Measurements from ENCODE around the gene BCAP31. TPM values are rescaled to one million over a fixed set of nuclear protein-coding genes. Genes with fewer than 3 reads are reported as not detected.
"Not testable (repeated sequence)": the region's sequence is repeated elsewhere in the genome, so short reads cannot be mapped to it uniquely, and the experiment has no call there.

BCAP31 gene
- total RNA-seq, 2 donors from 2014 or later, result 200 to 203 TPM

DNA sequence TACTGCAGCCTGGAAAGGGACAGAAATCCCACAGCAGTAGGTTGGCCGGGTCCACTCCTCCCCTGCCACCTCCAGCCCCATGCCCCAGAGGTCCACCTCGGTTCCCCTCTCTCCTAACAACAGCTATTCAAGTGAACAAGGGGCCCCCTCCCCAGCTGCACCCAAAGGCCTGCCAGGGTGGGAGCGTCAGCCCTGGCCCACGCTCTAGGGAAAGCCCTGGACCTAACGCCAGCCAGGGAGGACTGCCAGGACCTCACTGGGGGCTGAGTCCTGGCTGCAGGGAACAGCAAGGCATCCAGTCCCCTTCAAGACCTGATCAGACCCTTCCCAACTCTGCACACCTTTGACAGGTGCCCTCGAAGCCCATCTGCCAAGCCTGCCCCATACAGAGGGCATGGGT, 23.2 kb downstream of the BCAP31 start:
- DNase-seq (no peak), ATAC-seq (no peak)
- intact Hi-C loops (cut with DNase I, micrococcal nuclease), result no loop called here

DNA sequence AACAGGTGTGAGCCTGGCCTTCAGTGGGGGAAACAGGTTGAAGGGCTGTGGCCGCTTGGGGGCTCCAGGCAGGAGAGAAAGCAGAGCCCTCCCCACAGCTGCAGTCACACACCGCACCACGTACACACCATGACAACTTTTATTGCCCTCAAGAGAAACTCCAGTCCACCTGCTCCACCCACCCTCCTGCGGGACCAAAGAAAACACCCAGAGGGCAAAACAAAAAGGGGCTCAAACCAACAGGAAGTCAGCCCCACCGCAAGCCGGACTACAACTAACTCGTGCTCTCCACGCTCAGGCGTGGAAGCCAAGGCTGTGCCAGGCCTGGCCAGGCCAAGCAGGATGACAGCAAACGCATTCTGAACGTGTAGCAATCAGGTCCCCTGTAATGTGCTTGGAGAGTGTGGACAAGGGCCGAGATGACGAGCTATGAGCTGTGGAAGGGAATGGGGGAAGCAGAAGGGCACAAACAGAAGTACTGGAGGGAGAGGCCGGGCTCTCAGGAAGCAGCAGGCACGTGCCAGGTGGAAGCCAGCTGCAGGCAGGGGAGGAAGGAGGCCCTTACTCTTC, 23.7 kb downstream of the BCAP31 start:
- ATAC-seq (peak; percentile 15), DNase-seq (no peak)
- intact Hi-C loops (cut with DNase I, micrococcal nuclease), result no loop called here

DNA sequence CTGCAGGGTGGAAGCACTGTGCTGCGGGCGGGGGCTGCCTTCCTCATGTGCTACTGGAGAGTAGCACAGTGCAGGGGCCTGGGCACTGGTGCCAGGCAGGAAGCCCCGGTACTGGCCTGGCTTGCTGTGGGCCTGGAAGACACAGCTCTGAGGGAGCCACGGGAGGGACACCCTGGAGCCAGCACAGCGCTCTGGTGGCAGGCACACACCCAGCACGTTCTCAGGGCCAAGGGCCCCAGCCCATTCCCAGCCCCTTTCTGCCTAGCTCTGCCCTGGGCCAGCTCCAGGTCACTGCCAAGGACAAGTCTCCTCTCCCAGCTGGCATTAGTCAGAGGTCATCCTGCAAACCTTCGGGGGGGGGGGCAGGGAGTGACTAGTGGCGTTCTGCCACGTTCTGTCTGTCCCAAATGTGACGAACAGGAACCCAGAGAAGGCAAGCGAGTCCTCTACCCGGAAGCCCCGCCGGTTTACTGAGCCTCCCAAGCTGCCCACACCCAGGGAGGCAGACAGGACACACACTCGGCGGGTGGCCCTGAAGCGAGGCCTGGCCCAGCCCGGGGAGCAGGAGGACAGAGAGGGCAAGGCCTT, 24.3 kb downstream of the BCAP31 start:
- ATAC-seq, result peak; percentile 62

DNA sequence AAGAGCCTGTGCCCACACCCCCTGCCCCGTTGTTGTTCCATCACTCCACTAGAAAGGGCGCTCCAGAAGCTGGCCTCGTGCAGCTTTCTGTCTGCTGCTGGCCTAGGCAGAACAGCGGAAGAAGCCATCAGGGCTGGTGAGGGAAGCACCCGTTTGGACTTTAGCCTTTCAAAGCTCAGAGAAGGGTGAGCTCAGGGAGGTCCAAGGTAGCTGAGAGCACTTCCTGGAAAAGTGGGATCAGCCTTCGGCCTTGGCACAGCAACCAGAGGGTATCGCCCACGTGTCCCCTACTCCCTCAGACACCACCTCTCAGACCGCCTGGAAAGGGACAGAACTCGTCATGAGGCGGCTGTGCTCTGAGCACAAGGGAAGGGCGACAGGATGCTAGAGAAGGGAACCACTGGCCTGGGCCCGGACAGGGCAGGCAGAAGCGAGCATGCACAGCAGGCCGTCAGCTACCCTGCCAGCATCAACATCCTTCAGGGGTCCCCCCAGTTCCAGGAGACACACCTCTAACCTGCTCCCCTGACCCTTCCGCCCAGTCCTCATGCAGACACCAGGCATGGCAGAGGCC, 24.9 kb downstream of the BCAP31 start:
- intact Hi-C loops (cut with DNase I, micrococcal nuclease), result not testable (repeated sequence)
- peak; percentile 67 for ATAC-seq
- peak; percentile 49 to 73 for DNase-seq

More for the DNA sequence above, 24.3 kb downstream of the BCAP31 start:
- DNase-seq, result peak; percentile 62 to 71
- intact Hi-C loops (cut with DNase I, micrococcal nuclease), result not testable (repeated sequence)

DNA sequence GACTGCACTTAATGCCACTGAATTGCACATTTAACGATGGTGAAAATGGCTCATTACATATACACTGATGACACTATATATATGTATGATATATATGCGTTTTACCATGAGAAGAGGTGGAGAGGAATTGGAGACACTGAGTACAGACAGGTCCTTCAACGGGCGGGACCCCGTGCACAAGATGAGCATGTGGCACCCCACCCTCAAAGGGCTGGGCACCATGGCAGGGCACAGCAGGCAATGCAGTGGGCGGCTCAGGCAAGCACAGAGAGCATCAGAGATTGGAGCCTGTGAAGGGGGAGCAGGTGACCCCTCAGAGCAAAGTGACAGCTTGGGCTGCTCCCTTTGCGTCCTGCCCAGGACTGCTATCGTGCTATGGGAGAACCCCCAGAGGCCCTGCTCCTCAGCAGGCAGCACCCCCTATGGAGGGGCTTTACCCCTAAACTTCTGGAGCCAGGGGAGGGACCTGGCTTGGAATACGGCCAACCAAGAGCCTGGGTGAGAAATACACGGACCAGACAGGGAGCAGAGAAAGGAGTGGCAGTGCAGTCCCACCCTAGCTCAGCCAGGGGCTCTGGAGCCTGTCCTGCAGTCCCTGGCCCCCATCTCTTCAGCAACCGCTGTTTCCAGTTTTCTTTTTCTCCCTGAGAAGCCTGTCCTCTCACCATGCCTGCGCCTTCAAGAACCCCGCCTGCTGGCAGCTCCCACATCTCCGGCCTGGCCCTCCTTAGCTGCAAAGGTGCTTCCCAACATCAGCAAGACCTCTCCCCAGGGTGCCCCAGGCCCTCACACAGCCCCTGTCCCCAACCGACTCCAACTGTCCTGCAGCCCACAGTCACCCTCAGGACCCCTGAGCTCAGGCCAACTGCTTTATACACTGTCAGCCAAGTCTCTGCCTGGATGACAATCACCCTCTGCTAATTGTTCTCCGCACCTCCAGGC, 26.0 kb downstream of the BCAP31 start:
- intact Hi-C loops (cut with DNase I, micrococcal nuclease), result no loop called here
- ATAC-seq, result no peak
- no peak for DNase-seq

DNA sequence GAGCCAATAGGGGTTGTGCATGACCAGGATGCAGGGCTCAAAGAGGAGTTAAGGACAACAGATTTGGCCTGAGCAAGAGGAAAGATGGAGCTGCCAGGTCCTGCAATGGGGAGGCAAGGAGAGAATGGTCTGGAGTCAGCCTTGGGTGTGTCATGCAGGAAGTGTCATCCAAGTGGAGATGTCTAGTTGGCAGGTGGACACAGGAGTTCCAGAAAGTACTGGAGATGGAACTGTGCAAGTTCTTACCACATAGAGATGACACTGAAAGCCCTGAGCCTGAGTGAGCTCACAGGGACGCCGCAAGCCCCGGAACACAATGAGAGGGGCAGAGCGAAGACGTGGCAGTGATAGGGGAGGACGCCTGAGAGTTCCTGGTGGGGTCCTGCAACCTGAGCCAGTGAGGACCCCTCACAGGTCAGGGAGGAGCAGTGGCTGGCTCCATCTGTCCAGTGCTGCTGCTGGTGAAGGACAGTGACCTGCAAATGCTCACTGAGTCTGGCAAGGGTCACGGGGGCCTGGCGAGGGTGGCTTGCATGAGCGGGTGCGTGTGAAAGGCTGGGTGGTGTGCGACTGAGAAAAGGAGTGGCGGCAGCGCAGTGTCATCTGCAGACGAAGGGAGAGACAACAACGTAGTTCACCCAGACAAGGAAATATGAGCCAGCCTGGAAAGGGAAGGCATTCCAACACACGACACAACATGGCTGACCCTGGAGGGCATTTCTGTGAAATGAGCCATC, 27.0 kb downstream of the BCAP31 start:
- intact Hi-C loops (cut with DNase I, micrococcal nuclease); ATAC-seq; DNase-seq: not testable (repeated sequence)

DNA sequence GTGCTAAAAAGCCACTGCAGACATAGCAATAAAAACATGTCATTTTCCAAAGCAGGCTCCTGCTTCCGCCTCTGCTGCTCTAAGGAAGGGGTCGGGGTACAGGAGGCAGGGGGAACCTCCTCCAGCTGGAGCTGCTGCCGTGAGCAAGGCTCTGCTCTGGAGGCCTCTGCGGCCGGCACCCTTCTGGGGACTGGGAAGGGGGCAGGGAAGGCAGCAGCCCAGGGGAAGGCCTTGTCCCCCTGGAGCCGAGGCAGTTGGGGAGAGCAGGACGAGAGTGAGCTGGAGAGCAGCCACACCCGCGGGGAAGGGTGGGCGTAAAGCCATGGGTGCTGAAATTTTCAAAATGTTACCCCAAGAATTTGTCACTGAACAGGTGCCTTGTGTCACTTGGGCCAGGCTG, 27.6 kb downstream of the BCAP31 start:
- DNase-seq; ATAC-seq; intact Hi-C loops (cut with DNase I, micrococcal nuclease): not testable (repeated sequence)

DNA sequence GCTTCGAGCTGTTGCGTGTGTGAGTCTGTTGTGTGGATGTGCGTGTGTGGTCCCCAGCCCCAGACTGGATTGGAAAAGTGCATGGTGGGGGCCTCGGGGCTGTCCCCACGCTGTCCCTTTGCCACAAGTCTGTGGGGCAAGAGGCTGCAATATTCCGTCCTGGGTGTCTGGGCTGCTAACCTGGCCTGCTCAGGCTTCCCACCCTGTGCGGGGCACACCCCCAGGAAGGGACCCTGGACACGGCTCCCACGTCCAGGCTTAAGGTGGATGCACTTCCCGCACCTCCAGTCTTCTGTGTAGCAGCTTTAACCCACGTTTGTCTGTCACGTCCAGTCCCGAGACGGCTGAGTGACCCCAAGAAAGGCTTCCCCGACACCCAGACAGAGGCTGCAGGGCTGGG, 28.1 kb downstream of the BCAP31 start:
- intact Hi-C loops (cut with DNase I, micrococcal nuclease), result no loop called here
- DNase-seq, result no peak
- ATAC-seq, result no peak

DNA sequence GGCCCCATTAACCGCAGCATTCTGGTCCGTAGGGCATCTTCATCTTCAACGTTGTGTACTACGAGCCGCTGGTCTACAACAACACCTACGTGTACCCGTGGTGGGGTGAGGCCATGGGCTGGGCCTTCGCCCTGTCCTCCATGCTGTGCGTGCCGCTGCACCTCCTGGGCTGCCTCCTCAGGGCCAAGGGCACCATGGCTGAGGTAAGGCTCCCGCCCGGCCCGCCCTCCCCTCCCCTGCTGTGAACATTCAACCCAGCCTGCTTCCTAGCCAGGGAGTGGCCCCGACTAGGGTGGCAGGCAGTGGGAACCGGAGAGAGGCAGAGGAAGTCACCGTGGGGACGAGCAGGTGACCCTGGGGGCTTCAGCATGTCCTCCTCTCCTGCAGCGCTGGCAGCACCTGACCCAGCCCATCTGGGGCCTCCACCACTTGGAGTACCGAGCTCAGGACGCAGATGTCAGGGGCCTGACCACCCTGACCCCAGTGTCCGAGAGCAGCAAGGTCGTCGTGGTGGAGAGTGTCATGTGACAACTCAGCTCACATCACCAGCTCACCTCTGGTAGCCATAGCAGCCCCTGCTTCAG, 29.4 kb downstream of the BCAP31 start:
- ATAC-seq (peak; percentile 31), DNase-seq (no peak)
- intact Hi-C loops (cut with DNase I, micrococcal nuclease), result no loop called here

DNA sequence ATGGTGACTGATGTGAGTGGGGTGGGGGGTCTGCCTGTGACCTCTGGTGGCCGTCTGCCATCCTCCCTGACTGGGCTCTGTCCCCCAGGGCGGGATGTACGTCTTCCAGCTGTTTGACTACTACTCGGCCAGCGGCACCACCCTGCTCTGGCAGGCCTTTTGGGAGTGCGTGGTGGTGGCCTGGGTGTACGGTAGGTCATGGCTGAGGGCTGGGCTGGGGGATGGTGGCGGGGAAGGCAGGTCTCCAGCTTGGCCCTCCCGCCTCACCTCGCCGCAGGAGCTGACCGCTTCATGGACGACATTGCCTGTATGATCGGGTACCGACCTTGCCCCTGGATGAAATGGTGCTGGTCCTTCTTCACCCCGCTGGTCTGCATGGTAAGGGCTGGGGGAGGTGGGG, 29.9 kb downstream of the BCAP31 start:
- intact Hi-C loops (cut with DNase I, micrococcal nuclease); ATAC-seq; DNase-seq: not testable (repeated sequence)

DNA sequence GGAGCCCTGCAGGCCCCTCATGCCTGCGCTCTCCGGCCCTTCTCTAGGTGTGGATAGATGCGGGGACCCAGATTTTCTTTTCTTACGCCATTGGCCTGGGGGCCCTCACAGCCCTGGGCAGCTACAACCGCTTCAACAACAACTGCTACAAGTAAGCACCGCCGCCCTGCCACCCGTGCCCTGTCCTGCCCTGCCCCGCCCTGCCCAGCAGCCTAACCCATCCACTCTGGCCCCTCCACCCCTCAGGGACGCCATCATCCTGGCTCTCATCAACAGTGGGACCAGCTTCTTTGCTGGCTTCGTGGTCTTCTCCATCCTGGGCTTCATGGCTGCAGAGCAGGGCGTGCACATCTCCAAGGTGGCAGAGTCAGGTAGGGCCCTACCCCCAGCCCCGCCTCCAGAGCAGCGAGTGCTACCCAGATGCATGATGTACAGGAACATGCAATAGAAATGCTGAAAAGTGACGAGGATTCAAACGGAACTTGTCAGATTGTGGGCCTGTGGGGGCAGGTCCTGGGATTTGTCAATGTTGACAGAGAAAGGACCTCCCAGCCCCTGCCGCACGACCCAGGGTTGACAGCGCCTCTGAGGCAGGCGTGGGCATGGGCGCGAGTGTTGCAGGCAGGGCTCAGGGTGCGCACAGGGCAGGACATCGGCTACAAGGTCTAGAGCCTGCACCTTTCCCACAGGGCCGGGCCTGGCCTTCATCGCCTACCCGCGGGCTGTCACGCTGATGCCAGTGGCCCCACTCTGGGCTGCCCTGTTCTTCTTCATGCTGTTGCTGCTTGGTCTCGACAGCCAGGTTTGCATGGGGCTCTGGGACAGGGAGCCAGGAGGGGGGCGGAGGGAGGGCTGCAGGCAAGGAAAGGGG, 30.7 kb downstream of the BCAP31 start:
- DNase-seq (no peak), ATAC-seq (no peak)
- intact Hi-C loops (cut with DNase I, micrococcal nuclease), result no loop called here

DNA sequence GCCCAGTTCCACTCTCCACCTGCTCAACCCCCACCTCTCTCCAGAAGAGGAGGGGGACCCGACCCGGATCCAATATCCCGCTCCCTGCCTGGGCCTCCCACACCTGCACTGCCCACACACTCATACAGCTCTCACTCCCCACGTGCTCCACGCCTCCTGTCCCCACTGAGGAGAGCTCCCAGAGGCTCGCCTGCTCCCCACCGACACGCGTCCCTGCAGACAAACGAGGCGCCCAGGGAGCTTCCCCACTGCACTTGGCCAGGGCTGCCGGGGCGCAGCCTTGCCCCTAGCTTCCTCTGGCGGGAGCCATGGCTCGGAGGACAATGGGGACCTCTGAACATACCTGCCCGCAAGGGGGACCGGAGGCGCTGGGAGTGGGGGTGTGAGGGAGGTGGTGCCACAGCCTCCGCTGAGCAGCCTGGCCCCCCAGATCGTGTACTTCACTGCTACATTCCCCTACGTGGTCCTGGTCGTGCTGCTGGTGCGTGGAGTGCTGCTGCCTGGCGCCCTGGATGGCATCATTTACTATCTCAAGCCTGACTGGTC, 31.5 kb downstream of the BCAP31 start:
- DNase-seq, result no peak
- ATAC-seq, result no peak
- intact Hi-C loops (cut with DNase I, micrococcal nuclease), result no loop called here

DNA sequence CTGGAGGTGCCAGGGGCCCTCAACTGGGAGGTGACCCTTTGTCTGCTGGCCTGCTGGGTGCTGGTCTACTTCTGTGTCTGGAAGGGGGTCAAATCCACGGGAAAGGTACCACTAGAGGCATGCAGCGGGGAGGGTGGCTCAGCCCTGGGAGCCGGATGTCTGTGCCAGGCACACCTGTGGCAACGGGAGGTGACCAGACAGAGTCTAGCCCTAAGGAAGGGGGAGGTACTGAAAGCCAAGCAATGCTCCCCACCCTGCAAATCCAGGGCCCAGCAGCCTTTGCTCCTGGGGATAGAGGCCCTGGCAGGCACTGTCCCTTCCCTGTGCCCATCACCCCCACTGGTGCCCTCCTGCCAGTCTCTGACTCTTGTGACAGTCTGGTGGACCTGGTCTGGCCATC, 32.2 kb downstream of the BCAP31 start:
- ATAC-seq (no peak), DNase-seq (no peak)
- intact Hi-C loops (cut with DNase I, micrococcal nuclease), result no loop called here

DNA sequence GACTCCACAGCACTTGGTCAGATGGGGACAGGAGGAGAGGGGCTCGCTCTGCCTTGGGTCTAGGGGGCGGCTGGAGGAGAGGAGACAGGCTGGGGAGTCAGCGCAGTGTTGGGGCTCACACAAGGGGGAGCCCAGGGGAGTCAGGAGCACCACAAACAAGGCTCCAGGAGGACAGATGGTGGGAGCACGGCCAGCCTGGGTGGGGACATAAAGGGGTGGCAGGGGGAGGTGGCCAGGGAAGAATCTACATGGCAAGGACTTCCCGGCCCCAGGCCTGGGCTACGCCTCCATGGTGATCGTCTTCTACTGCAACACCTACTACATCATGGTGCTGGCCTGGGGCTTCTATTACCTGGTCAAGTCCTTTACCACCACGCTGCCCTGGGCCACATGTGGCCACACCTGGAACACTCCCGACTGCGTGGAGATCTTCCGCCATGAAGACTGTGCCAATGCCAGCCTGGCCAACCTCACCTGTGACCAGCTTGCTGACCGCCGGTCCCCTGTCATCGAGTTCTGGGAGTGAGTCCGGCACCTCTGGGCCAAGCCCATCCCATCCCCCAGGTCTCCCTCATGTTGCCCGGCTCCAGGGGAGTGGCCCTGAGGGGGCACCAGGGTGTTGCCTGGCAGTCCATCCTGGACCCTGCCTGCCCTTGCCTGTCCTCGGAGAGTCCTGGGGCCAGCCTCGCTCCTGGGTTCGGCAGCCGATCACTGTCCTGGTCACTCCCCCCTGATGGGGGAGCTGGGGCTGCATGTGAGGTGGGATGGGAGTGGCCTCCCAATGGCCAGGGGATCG, 33.0 kb downstream of the BCAP31 start:
- DNase-seq; intact Hi-C loops (cut with DNase I, micrococcal nuclease); ATAC-seq: not testable (repeated sequence)

DNA sequence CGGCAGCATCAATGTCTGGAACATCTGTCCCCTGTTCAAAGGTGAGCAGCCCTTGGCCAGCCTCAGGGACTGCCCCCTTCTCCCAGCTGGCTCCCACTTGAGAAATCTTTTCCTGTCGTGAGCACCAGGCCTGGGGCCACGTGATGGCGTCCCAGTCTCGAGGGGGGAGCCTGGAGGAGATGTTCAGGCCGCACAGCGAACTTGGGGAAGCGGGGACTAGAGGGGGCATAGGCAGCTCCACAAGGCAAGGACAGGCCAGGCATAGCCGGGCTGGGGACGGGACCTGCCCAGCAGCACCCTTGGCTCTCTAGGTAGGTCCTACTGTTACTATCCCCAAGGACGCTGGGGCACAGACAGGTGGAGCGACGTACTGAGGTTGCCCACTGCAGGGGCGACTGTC, 33.7 kb downstream of the BCAP31 start:
- intact Hi-C loops (cut with DNase I, micrococcal nuclease), result no loop called here
- ATAC-seq (no peak), DNase-seq (no peak)

DNA sequence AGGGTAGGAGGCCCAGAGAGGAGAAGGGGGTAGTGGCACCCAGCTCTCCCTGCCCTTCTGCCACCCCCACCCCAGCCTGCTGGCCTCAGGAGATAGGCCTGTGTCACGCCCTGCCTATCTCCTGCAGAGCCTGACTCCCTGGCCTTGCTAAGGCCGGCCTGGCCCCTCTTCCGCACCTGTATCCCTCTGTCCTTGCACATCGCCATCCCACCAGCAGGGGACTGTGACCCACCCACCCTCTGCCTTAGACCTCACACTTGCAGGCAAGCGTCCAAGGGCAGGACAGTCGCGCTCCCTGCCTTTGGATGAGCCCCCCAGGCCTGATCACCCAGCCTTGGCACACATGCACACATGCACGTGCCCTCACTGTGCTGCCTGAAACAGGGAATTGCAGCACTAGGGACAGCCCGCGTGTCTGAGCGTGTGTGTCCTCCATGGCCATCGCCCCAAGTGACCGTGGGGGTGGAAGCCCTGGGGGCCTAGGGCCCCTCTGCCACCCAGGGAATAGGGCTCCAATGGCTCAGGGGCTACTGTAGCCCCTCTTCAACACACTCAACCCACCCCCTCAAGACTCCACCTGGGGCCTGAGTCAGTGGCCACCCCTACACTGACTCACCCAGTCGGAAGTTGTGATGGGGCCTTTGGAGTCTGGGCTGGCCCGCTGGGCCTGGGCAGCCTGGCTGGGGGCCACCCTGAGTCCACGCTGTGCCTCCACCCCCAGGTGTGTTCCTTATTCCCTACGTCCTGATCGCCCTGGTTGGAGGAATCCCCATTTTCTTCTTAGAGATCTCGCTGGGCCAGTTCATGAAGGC, 34.3 kb downstream of the BCAP31 start:
- ATAC-seq (no peak), DNase-seq (no peak)
- intact Hi-C loops (cut with DNase I, micrococcal nuclease), result no loop called here

All from left colon (tissue), 2 donors.